ENCODE data around the gene ETHE1.

Gene ETHE1, protein sequence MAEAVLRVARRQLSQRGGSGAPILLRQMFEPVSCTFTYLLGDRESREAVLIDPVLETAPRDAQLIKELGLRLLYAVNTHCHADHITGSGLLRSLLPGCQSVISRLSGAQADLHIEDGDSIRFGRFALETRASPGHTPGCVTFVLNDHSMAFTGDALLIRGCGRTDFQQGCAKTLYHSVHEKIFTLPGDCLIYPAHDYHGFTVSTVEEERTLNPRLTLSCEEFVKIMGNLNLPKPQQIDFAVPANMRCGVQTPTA

DNA sequence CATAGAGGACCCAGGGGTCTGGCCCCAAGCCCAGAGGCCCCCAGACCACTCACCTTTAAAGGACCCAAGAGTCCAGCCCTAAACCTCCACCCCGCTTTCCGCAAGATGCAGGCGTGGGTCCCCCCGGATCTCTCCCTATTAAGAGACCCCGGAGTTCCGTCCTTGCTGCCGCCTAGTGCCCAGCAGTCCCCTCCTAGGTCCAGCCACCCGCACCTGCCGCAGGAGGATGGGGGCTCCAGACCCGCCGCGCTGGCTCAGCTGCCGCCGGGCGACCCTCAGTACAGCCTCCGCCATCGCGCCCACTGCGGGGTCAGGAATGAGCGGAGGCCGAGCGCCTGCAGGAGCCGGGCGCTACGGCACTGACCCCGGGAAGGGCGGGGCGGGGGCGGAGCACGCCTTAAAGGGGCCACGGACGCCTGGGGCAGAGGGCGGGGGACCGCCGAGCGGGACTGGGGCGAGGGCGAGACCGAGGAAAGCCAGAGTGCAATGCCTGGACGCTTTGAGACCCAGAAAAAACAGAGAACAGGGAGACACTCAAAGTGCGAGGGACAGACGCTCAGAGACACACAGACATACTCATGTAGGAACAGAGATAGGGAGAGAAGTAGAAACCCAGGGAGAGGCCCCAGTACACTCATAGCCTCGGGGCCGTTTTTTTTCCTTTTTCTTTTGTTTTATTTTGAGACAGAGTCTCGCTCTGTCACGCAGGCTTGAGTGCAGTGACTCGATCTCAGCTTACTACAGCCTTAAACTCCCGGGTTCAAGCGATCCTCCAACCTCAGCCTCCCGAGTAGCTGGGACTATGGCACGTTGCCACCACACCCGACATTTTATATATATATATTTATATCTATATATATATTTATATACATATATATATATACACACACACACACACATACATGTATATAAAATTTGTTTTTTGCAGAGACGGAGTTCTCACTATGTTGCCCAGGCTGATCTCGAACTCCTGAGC is at the start of gene ETHE1:
Gene ETHE1 (minus strand): TSS at position 318 of the 976 bp plus-strand sequence. CDS start 24 bp downstream, at position 294.
- peak; percentile 49 to 54 for DNase-seq (ENCODE audit: low read depth in 1 of 2, low spot score in 1 of 2)

DNA sequence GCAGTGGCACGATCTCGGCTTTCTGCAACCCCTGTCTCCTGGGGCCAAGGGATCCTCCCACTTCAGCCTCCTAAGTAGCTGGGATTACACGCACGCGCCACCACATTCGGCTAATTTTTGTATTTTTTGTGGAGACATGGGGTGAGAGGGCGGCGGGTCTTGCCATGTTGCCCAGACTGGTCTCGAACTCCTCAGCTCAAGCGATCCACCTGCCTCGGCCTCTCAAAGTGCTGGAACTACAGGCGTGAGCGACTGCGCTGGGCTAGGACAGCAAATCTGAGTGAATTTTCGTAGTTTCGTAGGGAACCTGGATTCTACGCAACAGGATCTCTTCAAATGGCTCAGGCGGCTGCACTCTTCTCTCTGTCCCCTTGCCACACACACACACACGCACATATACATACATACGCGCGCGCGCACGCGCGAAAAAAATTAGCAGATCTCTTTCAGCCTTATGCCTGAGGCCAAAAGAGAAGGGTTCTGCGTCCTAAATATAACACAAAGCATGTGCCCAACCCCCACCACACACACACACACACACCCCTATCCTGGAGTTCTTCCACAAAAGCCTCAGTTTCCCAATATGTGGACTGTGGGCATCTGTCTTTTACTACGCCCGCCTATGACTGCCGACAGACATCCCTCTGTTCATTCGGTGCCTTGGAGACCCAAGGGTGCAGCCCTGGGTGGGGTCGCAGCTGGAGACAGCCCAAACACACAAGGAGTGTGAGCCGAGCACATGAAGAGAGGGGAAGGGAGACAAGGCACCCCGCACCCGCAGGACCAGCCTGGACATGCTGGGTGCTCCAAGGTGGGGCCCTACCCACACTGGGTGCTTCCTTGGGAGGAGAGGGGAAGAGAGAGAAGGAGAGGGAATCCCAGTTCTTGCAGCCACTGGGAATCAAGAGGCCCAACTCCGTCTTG is 49.2 kb upstream of the ETHE1 start:
- no peak for DNase-seq (ENCODE audit: low read depth in 1 of 2, low spot score in 1 of 2)

GRCh38 chr19:43575156-43575950 is 48.4 kb upstream of the ETHE1 start, which contains the start of the genes PINLYP and XRCC1:
Gene PINLYP (plus strand): TSS chr19:43575801. CDS start chr19:43577192, 1,391 bp downstream.
Gene XRCC1 (minus strand): TSS chr19:43575527. CDS start chr19:43575458, 69 bp downstream.
- peak; percentile 80 to 97 for DNase-seq (ENCODE audit: low read depth in 1 of 2, low spot score in 1 of 2)

DNA sequence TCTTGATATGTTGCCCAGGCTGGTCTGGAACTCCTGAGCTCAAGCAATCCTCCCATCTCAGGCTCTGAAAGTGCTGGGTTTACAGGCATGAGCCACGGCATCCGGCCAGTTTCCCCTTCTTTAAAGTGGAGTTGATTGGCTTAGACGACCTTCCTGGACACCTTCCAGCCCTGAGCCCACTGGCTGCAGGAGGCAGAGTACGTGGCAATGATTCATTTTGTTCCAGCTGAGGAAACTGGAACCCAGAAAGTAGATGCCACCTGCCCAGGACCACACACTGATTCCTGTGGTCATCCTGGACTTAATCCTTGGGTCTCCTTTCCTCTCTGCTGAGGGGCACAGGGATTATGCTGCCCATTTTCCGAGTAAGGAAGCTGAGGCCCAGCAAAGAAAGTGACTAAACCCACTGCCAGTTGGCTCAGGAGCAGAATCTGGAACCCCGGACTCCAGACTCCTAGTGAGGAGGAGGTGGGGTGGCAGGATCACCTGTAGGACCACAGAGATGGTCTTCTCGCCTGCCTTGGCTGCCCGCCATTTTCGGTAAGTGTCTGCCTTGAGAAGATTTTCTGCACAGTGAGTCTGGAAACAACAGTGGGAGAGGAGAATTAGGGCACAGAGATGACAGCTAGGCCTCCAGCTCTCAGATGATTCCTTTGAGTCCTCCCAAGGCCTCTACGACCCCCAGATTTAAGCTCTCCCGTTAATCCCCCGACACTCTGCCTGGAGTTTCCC is 47.6 kb upstream of the ETHE1 start:
- DNase-seq (ENCODE audit: low read depth in 1 of 2, low spot score in 1 of 2), result no peak

DNA sequence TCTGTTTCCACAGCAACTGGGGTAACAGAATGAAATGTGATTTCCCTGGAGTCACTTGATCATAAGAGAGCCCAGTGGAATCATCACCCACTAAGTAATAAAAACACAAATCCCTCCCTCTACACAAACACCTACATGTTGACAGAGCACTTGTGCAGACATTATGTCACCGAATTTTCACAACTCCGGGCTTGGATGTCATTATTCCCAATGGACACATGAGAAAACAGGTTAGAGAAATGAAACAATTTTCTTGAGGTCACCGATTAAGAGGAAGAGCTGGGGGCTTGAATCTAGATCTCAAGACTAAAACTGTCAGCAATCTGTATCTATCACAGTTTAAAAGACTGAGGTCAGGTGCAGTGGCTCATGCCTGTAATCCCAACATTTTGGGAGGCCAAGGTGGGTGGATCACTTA is 45.2 kb upstream of the ETHE1 start:
- no peak for DNase-seq (ENCODE audit: low read depth in 1 of 2, low spot score in 1 of 2)

DNA sequence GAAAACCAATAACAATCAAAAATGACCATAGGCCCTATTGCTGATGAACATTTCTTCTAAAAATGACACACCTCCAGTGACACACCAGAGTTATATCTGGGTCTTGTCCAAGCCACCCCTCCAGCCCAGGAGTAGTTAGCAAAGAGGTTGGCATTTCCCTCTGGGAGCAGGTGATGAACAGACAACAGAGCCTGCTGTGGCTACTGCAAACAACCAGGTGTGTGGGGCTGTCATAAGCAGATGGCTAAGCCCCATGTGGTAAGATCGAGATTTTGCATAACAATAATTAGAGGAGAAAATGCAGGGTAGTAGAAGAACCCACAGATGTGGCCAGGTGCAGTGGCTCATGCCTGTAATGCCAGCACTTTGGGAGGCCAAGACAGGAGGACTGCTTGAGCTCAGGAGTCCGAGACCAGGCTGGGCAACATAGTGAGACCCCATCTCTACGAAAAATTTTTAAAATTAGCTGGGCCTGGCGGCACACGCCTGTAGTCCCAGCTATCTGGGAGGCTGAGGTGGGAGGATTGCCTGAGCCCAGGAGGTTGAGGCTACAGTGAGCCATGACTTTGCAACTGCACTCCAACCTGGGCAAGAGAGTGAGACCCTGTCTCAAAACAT is 43.3 kb upstream of the ETHE1 start:
- DNase-seq (ENCODE audit: low read depth in 1 of 2, low spot score in 1 of 2), result no peak

DNA sequence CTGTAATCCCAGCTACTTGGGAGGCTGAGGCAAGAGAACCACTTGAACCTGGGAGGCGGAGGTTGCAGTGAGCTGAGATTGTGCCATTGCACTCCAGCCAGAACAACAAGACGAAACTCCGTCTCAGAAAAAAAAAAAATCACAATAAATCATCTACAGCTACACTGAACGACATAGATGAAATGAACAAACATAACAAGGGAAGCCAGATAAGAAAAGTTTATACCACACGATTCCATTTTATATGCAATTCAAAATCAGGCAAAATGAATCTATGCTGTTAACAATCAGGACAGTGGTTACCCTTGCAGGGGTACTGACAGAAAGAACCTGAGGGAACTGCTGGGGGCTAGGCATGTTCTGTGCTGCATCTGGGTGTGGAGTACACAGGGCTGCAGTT is 42.7 kb upstream of the ETHE1 start:
- DNase-seq (ENCODE audit: low read depth in 1 of 2, low spot score in 1 of 2), result no peak

DNA sequence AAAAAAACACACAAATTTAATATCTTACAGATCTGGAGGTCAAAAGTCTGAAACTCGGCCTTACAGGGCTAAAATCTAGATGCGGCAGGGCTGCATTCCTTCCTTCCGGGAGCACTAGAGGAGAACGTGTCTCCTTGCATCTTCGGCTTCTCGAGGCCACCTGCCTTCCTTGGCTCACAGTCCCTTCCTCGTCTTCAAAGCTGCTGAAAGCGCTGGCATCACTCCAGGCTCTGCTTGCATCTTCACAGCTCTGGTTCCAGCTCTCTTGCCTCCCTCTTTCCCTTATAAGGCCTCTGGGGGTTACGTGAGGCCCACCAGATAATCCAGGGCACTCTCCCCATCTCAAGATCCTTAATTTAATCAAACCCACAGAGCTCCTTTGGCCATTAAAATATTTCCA is 37.8 kb upstream of the ETHE1 start:
- DNase-seq (ENCODE audit: low read depth in 1 of 2, low spot score in 1 of 2), result no peak

GRCh38 chr19:43563816-43564457 is 36.9 kb upstream of the ETHE1 start:
- no peak for DNase-seq (ENCODE audit: low read depth in 1 of 2, low spot score in 1 of 2)

DNA sequence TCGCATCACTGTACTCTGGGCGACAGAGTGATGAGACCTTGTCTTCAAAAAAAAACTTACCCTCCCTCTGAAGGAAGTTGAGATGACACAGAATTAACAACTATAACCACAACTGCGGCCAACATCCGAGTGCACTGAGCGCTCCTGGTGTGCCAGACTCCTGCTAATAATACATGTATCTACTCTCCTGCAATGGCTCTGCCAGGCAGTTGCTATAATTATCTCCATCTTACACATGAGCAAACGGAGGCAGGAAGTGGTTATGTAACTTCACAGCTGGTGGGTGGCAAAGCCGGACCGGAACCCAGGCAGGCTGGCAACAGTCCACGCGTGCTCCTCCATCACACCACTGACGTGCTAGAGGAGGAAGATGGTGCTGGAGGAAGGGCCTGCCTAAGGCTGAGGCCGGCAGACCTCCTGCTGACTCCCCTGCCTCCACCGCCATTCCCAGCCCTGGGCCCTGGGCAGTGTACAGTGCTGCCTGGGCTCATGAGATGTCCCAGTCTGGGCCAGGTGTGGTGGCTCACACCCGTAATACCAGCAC is 35.8 kb upstream of the ETHE1 start:
- DNase-seq (ENCODE audit: low read depth in 1 of 2, low spot score in 1 of 2), result peak; percentile 21 to 72

GRCh38 chr19:43562226-43562697 is 35.3 kb upstream of the ETHE1 start:
- DNase-seq (ENCODE audit: low read depth in 1 of 2, low spot score in 1 of 2), result no peak

GRCh38 chr19:43561139-43561970 is 34.4 kb upstream of the ETHE1 start:
- no peak for DNase-seq (ENCODE audit: low read depth in 1 of 2, low spot score in 1 of 2)

DNA sequence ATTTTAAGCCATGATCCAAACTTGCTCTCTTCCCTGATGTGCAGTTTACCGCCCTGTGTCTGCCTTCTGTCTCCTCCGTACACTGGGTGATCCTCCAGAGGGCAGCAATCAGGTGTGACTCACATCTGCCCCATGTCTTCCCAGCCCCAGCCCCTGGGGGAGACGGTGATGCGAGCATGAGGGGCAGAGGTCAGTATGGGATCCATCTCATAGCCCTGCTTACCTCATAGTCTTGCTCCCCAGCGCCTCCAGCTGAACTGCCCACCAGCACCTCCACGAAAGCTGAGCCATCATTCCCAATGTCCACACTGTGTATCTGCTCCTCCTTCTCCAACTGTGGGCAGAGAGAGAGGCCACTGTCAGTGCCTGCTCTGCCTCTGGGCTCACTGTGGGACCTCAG is 33.7 kb upstream of the ETHE1 start:
- DNase-seq (ENCODE audit: low read depth in 1 of 2, low spot score in 1 of 2), result no peak

GRCh38 chr19:43555185-43555770 is 28.3 kb upstream of the ETHE1 start:
- DNase-seq (ENCODE audit: low read depth in 1 of 2, low spot score in 1 of 2), result peak; percentile 56 to 78

DNA sequence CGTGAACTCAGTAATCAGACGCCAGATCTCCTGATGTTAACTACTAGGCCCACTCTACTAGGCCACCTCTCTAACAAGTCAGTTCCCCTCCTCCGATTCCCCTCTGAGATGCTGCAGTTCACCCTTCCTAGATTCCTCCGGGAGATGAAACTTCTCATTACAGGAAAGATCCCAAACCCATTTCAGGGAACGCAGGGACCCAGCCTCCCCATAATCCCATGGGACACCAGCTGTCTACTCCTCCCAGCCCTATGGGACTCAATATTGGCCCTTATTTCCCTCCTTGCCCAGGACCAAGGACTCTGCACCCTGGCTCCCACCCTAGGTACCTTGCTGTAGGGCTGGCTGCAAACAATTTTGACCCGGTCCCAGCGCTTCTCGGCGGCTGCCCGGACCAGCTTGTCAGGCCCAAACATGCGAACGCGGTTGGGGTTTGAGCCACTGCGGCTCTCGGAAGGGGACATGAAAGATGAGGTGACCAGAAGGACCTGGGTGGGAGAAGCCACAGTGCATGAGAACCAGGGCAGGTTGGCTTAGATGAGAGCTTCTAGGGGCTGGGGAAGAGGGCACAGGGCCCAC is 27.4 kb upstream of the ETHE1 start:
- DNase-seq (ENCODE audit: low read depth in 1 of 2, low spot score in 1 of 2), result no peak

DNA sequence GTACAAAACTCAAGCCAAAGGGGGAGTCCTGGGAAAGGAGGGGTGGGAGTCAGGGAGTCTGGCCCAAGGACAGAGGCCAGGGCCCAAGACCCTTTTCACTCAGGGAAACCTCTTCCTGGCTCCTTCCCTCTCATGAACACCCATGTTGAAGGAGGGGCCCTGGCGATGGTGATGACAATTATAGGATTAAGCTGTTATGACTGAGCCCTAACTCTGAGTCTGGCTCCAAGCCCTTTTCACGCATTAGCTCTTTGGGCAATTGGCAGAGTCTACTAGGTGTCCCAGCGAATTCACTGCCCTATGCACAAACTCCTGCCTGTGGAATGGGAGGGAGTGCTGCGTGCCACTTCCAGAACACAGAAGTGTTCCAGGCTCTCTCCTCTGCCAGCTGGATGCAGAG is 26.7 kb upstream of the ETHE1 start:
- DNase-seq (ENCODE audit: low read depth in 1 of 2, low spot score in 1 of 2), result no peak

Data from activated CD4-positive, alpha-beta T cell treated with anti-CD3 and anti-CD28 coated beads, Interleukin-2, amount 50 U/mL, for 24 hours (primary cell).